SK-N-SH treated with all-trans-retinoic acid at 6 μM for 48 hours (cell line): ENCODE data around the gene KLF18.

Experiments used
- ARNTL ChIP-seq: fragments of 450-650 bp; formaldehyde crosslinking; IDR thresholded peaks from 2 replicates; pipeline ENCODE4 v1.5.0; 2020; ENCODE audit warnings: low read depth, mild to moderate bottlenecking, moderate library complexity, borderline replicate concordance
- CREB5 ChIP-seq: fragments of 250-450 bp; sonication (Bioruptor Pico); IDR thresholded peaks from 2 replicates; pipeline ENCODE4 v1.5.1; 2020; ENCODE audit warnings: low read depth, mild to moderate bottlenecking, moderate library complexity
- CSDC2 ChIP-seq: fragments of 250-450 bp; sonication (Bioruptor Pico); IDR thresholded peaks from 2 replicates; pipeline ENCODE4 v1.5.0; 2020; ENCODE audit warnings: mild to moderate bottlenecking, moderate library complexity
- ISL1 ChIP-seq: fragments of 250-450 bp; sonication (Bioruptor Pico); IDR thresholded peaks from 2 replicates; pipeline ENCODE4 v2.1.2; 2022; ENCODE audit warnings: mild to moderate bottlenecking, moderate library complexity
- OSR1 ChIP-seq: fragments of 250-450 bp; sonication (Bioruptor Pico); IDR thresholded peaks from 2 replicates; pipeline ENCODE4 v1.8.0; 2022; ENCODE audit warnings: moderate library complexity, mild to moderate bottlenecking, inconsistent platforms
- RARB ChIP-seq: fragments of 250-450 bp; sonication (Bioruptor Pico); IDR thresholded peaks from 2 replicates; pipeline ENCODE4 v1.8.0; 2021; ENCODE audit warnings: mild to moderate bottlenecking, moderate library complexity
- TSHZ2 ChIP-seq: fragments of 250-450 bp; sonication (Bioruptor Pico); IDR thresholded peaks from 2 replicates; pipeline ENCODE4 v1.5.0; 2020; ENCODE audit warnings: mild to moderate bottlenecking, moderate library complexity
- ZC3H10 ChIP-seq: fragments of 250-450 bp; sonication (Bioruptor Pico); IDR thresholded peaks from 2 replicates; pipeline ENCODE4 v1.5.1; 2021; ENCODE audit warnings: mild to moderate bottlenecking, moderate library complexity
- ZFP3 ChIP-seq: fragments of 250-450 bp; sonication (Bioruptor Pico); IDR thresholded peaks from 2 replicates; pipeline ENCODE4 v1.5.0; 2020; ENCODE audit warnings: mild to moderate bottlenecking, moderate library complexity
- ZNF565 ChIP-seq: fragments of 450-650 bp; formaldehyde crosslinking; conservative IDR thresholded peaks from 2 replicates; pipeline ENCODE4 v1.5.0; 2020; ENCODE audit warnings: low read depth, mild to moderate bottlenecking, moderate library complexity
- ZNF70 ChIP-seq: fragments of 450-650 bp; formaldehyde crosslinking; IDR thresholded peaks from 2 replicates; pipeline ENCODE4 v1.5.0; 2020; ENCODE audit warnings: mild to moderate bottlenecking, moderate library complexity
- TF ChIP-seq, protein P1 (sequence below): fragments of 250-450 bp; sonication (Bioruptor Pico); IDR thresholded peaks from 2 replicates; pipeline ENCODE4 v1.8.0; 2021; ENCODE audit warnings: low read depth, mild to moderate bottlenecking, moderate library complexity, borderline replicate concordance
- TF ChIP-seq, protein P2 (sequence below): fragments of 250-450 bp; sonication (Bioruptor Pico); IDR thresholded peaks from 2 replicates; pipeline ENCODE4 v1.8.0; 2020; ENCODE audit warnings: mild to moderate bottlenecking, moderate library complexity, borderline replicate concordance

GRCh38 chr1:44154049-44154448 is 12.6 kb upstream of the KLF18 start:
- TF ChIP-seq ZFP3 (CRISPR knock-in tag) (no peak), ARNTL (CRISPR knock-in tag) (no peak), ZNF565 (CRISPR knock-in tag) (no peak), ZC3H10 (no peak), RARB (CRISPR knock-in tag) (no peak), OSR1 (CRISPR knock-in tag) (no peak), CSDC2 (CRISPR knock-in tag) (no peak), CREB5 (CRISPR knock-in tag) (no peak), TSHZ2 (no peak), ISL1 (CRISPR knock-in tag) (no peak; the same call in 1 of the 2 replicates), ZNF70 (no peak)
- TF ChIP-seq, protein P1, sequence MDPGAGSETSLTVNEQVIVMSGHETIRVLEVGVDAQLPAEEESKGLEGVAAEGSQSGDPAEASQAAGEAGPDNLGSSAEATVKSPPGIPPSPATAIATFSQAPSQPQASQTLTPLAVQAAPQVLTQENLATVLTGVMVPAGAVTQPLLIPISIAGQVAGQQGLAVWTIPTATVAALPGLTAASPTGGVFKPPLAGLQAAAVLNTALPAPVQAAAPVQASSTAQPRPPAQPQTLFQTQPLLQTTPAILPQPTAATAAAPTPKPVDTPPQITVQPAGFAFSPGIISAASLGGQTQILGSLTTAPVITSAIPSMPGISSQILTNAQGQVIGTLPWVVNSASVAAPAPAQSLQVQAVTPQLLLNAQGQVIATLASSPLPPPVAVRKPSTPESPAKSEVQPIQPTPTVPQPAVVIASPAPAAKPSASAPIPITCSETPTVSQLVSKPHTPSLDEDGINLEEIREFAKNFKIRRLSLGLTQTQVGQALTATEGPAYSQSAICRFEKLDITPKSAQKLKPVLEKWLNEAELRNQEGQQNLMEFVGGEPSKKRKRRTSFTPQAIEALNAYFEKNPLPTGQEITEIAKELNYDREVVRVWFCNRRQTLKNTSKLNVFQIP (CRISPR knock-in tag): no peak
- TF ChIP-seq, protein P2, sequence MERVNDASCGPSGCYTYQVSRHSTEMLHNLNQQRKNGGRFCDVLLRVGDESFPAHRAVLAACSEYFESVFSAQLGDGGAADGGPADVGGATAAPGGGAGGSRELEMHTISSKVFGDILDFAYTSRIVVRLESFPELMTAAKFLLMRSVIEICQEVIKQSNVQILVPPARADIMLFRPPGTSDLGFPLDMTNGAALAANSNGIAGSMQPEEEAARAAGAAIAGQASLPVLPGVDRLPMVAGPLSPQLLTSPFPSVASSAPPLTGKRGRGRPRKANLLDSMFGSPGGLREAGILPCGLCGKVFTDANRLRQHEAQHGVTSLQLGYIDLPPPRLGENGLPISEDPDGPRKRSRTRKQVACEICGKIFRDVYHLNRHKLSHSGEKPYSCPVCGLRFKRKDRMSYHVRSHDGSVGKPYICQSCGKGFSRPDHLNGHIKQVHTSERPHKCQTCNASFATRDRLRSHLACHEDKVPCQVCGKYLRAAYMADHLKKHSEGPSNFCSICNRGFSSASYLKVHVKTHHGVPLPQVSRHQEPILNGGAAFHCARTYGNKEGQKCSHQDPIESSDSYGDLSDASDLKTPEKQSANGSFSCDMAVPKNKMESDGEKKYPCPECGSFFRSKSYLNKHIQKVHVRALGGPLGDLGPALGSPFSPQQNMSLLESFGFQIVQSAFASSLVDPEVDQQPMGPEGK: no peak
